Measurements from ENCODE around the gene APOL5. TPM values are rescaled to one million over a fixed set of nuclear protein-coding genes. Genes with fewer than 3 reads are reported as not detected.

Gene APOL5
- total RNA-seq, 1 experiment from 2014 or later: not detected

- CTCF ChIA-PET: interaction anchor here (0.7 kb wide), 1 partner anchor 422 kb away, joined by 3 read pairs; no protein-coding TSS in a partner anchor
- Histone ChIP-seq H3K9me3 (ENCODE audit: insufficient read depth, low read depth) (no peaks in the 10 kb centered on the region), H4K20me1 (ENCODE audit: insufficient read depth) (no peaks in the 10 kb centered on the region), H3K36me3 (ENCODE audit: low read depth) (no peaks in the 10 kb centered on the region), H3K4me1 (replicated peaks; ENCODE audit: insufficient read depth) (peaks cover 15% of the 10 kb centered on the region), H3K9me2 (ENCODE audit: insufficient read depth) (no peaks in the 10 kb centered on the region), H3K79me2 (ENCODE audit: low read depth) (no peaks in the 10 kb centered on the region), H2AFZ (no peak overlapping the region), H3K27ac (peak overlapping the region; percentile 55), H3K4me3 (no peak overlapping the region), H3F3A (ENCODE audit: insufficient read depth, low read depth) (peaks cover 12% of the 10 kb centered on the region; the same call in 1 of the 2 replicates), H3K27me3 (ENCODE audit: insufficient read depth, low read depth) (no peaks in the 10 kb centered on the region), H3K4me2 (peak overlapping the region; percentile 39)
- TF ChIP-seq EZH2 (IDR thresholded peaks at IDR 0.05; ENCODE audit: low read depth) (no peak), CTCF (conservative IDR thresholded peaks at IDR 0.05) (no peak)
- intact Hi-C loops (cut with micrococcal nuclease; ENCODE audit: unreplicated experiment): no loop called here
- DNase-seq: peak; percentile 19 to 88
- POLR2A ChIA-PET (ENCODE audit: unreplicated experiment): interaction anchor here (0.8 kb wide), 1 partner anchor 75 kb away, joined by 25 read pairs; no protein-coding TSS in a partner anchor
- BruUV-seq (replicated peaks): no TSS peak
These were observed 12.5 kb upstream of the APOL5 start for GRCh38 chr22:35705141-35705540.

GRCh38 chr22:35708453-35708852 lies 9.2 kb upstream of the APOL5 start:
- 0 out of 2 replicates have a peak, but pooled peaks cover 4% of the 10 kb centered on the region for H3K9me3 ChIP-seq (ENCODE audit: insufficient read depth, low read depth)
- no peak for TF ChIP-seq CTCF (conservative IDR thresholded peaks at IDR 0.05)
- no peak for TF ChIP-seq EZH2 (IDR thresholded peaks at IDR 0.05; ENCODE audit: low read depth)
- no TSS peak for BruUV-seq (replicated peaks)
- H2AFZ ChIP-seq: no peak overlapping the region
- H3K4me3 ChIP-seq: no peak overlapping the region
- H3K27me3 ChIP-seq (ENCODE audit: insufficient read depth, low read depth): no peaks in the 10 kb centered on the region
- H3K79me2 ChIP-seq (ENCODE audit: low read depth): no peaks in the 10 kb centered on the region
- no peaks in the 10 kb centered on the region for H3K9me2 ChIP-seq (ENCODE audit: insufficient read depth)
- CTCF ChIA-PET: no interaction called here
- no peaks in the 10 kb centered on the region for H4K20me1 ChIP-seq (ENCODE audit: insufficient read depth)
- intact Hi-C loops (cut with micrococcal nuclease; ENCODE audit: unreplicated experiment): no loop called here
- POLR2A ChIA-PET (ENCODE audit: unreplicated experiment): no interaction called here
- H3K27ac ChIP-seq: no peak overlapping the region
- H3K36me3 ChIP-seq (ENCODE audit: low read depth): no peaks in the 10 kb centered on the region
- peaks cover 15% of the 10 kb centered on the region for H3K4me1 ChIP-seq (replicated peaks; ENCODE audit: insufficient read depth)
- DNase-seq: no peak
- no peak overlapping the region for H3K4me2 ChIP-seq
- peaks cover 12% of the 10 kb centered on the region; the same call in 1 of the 2 replicates for H3F3A ChIP-seq (ENCODE audit: insufficient read depth, low read depth)

- no TSS peak for BruUV-seq (replicated peaks)
- no peak overlapping the region for H2AFZ ChIP-seq
- 0 out of 2 replicates have a peak, but pooled peaks cover 4% of the 10 kb centered on the region for H3K9me3 ChIP-seq (ENCODE audit: insufficient read depth, low read depth)
- no peaks in the 10 kb centered on the region for H3K27me3 ChIP-seq (ENCODE audit: insufficient read depth, low read depth)
- H4K20me1 ChIP-seq (ENCODE audit: insufficient read depth): no peaks in the 10 kb centered on the region
- intact Hi-C loops (cut with micrococcal nuclease; ENCODE audit: unreplicated experiment): no loop called here
- H3K27ac ChIP-seq: no peak overlapping the region
- ChIA-PET CTCF (no interaction called here), POLR2A (ENCODE audit: unreplicated experiment) (no interaction called here)
- no peaks in the 10 kb centered on the region for H3K9me2 ChIP-seq (ENCODE audit: insufficient read depth)
- H3F3A ChIP-seq (ENCODE audit: insufficient read depth, low read depth): peaks cover 12% of the 10 kb centered on the region; the same call in 1 of the 2 replicates
- peaks cover 15% of the 10 kb centered on the region for H3K4me1 ChIP-seq (replicated peaks; ENCODE audit: insufficient read depth)
- DNase-seq: no peak
- no peaks in the 10 kb centered on the region for H3K36me3 ChIP-seq (ENCODE audit: low read depth)
- no peak overlapping the region for H3K4me2 ChIP-seq
- H3K79me2 ChIP-seq (ENCODE audit: low read depth): no peaks in the 10 kb centered on the region
- TF ChIP-seq EZH2 (IDR thresholded peaks at IDR 0.05; ENCODE audit: low read depth) (no peak), CTCF (conservative IDR thresholded peaks at IDR 0.05) (no peak)
- H3K4me3 ChIP-seq: no peak overlapping the region
These were observed 8.8 kb upstream of the APOL5 start for GRCh38 chr22:35708917-35709316.
